IMR-90 (cell line): ENCODE results near the gene PTGDR. TPM values are rescaled to one million over a fixed set of nuclear protein-coding genes. Genes with fewer than 3 reads are reported as not detected.

Source experiments
- ATAC-seq: fragments of 200-7000 bp; cut with Tn5 transposase; 2 replicates; pipeline ENCODE4 v1.9.1; 2020; ENCODE audit warnings: low read depth, mild to moderate bottlenecking, moderate library complexity
- BruUV-seq: library from RNA; stranded (reverse); fragments of 400-500 nt; replicated peaks from 2 replicates; lab custom pipeline; 2021; lab: Mats Ljungman, UMichigan
- CTCF ChIA-PET: fragments of 300-600 bp; formaldehyde crosslinking; extraction: SDS; loops from one replicate; lab custom pipeline; 2021; ENCODE audit warnings: antibody characterized with exemption; lab: Yijun Ruan, JAX
- POLR2A ChIA-PET: fragments of 300-600 bp; sonication (Branson Sonifier 250); formaldehyde crosslinking; loops from one replicate; lab custom pipeline; 2022; ENCODE audit warnings: antibody characterized with exemption; ENCODE audit not compliant: unreplicated experiment; lab: Charles Lee
- DNase-seq: peaks from one replicate; pipeline ENCODE4 v3.0.0; 2013
- H2AFZ ChIP-seq: replicated peaks from 2 replicates; pipeline ENCODE3; 2013; ENCODE audit warnings: low read length, mild to moderate bottlenecking; ENCODE audit not compliant: poor library complexity
- H2AK5ac ChIP-seq: 2 replicates; pipeline ENCODE4 v1.6.1; 2013; ENCODE audit warnings: low read depth, low read length, inconsistent platforms
- H2AK9ac ChIP-seq: replicated peaks from 2 replicates; pipeline ENCODE3; 2013; ENCODE audit warnings: mild to moderate bottlenecking, low read depth, low read length, moderate library complexity; ENCODE audit not compliant: poor library complexity
- H2BK120ac ChIP-seq: 2 replicates; pipeline ENCODE4 v1.6.1; 2013; ENCODE audit warnings: low read depth, low read length, inconsistent platforms
- H2BK15ac ChIP-seq: 3 replicates; pipeline ENCODE4 v1.6.1; 2013; ENCODE audit warnings: low read depth, low read length, inconsistent platforms
- H2BK20ac ChIP-seq: 2 replicates; pipeline ENCODE4 v1.6.1; 2013; ENCODE audit warnings: low read depth, mild to moderate bottlenecking, inconsistent platforms, low read length, moderate library complexity
- H2BK5ac ChIP-seq: 2 replicates; pipeline ENCODE4 v1.6.1; 2013; ENCODE audit warnings: mild to moderate bottlenecking, low read depth, low read length, inconsistent platforms; ENCODE audit not compliant: poor library complexity, severe bottlenecking
- H3K14ac ChIP-seq: replicated peaks from 2 replicates; pipeline ENCODE4 v1.6.1; 2013; ENCODE audit warnings: low read depth, low read length, inconsistent platforms
- H3K18ac ChIP-seq: 2 replicates; pipeline ENCODE4 v1.6.1; 2013; ENCODE audit warnings: low read depth, low read length, control low read depth
- H3K23ac ChIP-seq: 2 replicates; pipeline ENCODE4 v1.6.1; 2013; ENCODE audit warnings: low read depth, low read length, inconsistent platforms
- H3K27ac ChIP-seq: 2 replicates; pipeline ENCODE4 v1.5.1; 2013; ENCODE audit warnings: mild to moderate bottlenecking, control low read depth, low read length; ENCODE audit not compliant: insufficient read depth
- H3K27me3 ChIP-seq: 2 replicates; pipeline ENCODE4 v1.6.1; 2013; ENCODE audit warnings: low read length; ENCODE audit not compliant: control insufficient read depth, insufficient read depth
- H3K36me3 ChIP-seq: 2 replicates; pipeline ENCODE4 v1.6.1; 2013; ENCODE audit warnings: low read length, mixed read lengths; ENCODE audit not compliant: control insufficient read depth, insufficient read depth
- H3K4ac ChIP-seq: 2 replicates; pipeline ENCODE4 v1.6.1; 2013; ENCODE audit warnings: low read depth, low read length, inconsistent platforms
- H3K4me1 ChIP-seq: 2 replicates; pipeline ENCODE4 v1.6.1; 2013; ENCODE audit warnings: low read length, mixed read lengths; ENCODE audit not compliant: control insufficient read depth, insufficient read depth
- H3K4me2 ChIP-seq: 2 replicates; pipeline ENCODE4 v1.6.1; 2013; ENCODE audit warnings: low read depth, mild to moderate bottlenecking, control low read depth, low read length, moderate library complexity
- H3K4me3 ChIP-seq: 2 replicates; pipeline ENCODE4 v1.5.1; 2013; ENCODE audit warnings: low read depth, mild to moderate bottlenecking, control low read depth, low read length, moderate library complexity; ENCODE audit not compliant: insufficient read depth
- H3K56ac ChIP-seq: 2 replicates; pipeline ENCODE4 v1.6.1; 2013; ENCODE audit warnings: low read length, inconsistent platforms; ENCODE audit not compliant: insufficient read depth; ENCODE audit errors: extremely low read depth
- H3K79me1 ChIP-seq, 2 experiments: 2 replicates each; pipeline ENCODE4 v1.6.1; 2013; ENCODE audit warnings: low read length in 2 of 2, inconsistent platforms in 1 of 2, low read depth in 1 of 2
- H3K9ac ChIP-seq: 2 replicates; pipeline ENCODE4 v1.6.1; 2013; ENCODE audit warnings: low read depth, low read length, control low read depth
- H3K9me1 ChIP-seq: 2 replicates; pipeline ENCODE4 v1.6.1; 2013; ENCODE audit warnings: low read length, inconsistent platforms; ENCODE audit not compliant: insufficient read depth
- H3K9me3 ChIP-seq: 2 replicates; pipeline ENCODE4 v1.6.1; 2013; ENCODE audit warnings: low read length; ENCODE audit not compliant: control insufficient read depth, insufficient read depth
- H4K20me1 ChIP-seq: 2 replicates; pipeline ENCODE4 v1.6.1; 2013; ENCODE audit warnings: low read length, inconsistent platforms; ENCODE audit not compliant: insufficient read depth
- H4K5ac ChIP-seq: 2 replicates; pipeline ENCODE4 v1.6.1; 2013; ENCODE audit warnings: mild to moderate bottlenecking, low read depth, low read length, control low read depth
- H4K8ac ChIP-seq, 2 experiments: 2 replicates each; pipeline ENCODE4 v1.6.1; 2013; ENCODE audit warnings: low read depth in 2 of 2, low read length in 2 of 2, control low read depth in 1 of 2, inconsistent platforms in 1 of 2
- H4K91ac ChIP-seq: 2 replicates; pipeline ENCODE4 v1.6.1; 2013; ENCODE audit warnings: low read depth, low read length, inconsistent platforms; ENCODE audit not compliant: insufficient read depth
- MAFK ChIP-seq: IDR thresholded peaks from 2 replicates; pipeline ENCODE4 v1.6.1; 2012; ENCODE audit warnings: low read depth, low read length, improper control_type of control experiment
- MAZ ChIP-seq: IDR thresholded peaks from 2 replicates; pipeline ENCODE4 v1.6.1; 2012; ENCODE audit warnings: low read depth, mild to moderate bottlenecking, low read length, improper control_type of control experiment, moderate library complexity, borderline replicate concordance
- RAD21 ChIP-seq: IDR thresholded peaks from 2 replicates; pipeline ENCODE4 v1.6.1; 2012; ENCODE audit warnings: low read length, improper control_type of control experiment
- WGBS, 2 experiments: methylation state at CpG; one replicate each; pipeline versions ENCODE4 v1.1.5 to v1.1.7; 2013; ENCODE audit warnings: missing lambda C conversion rate in 2 of 2; ENCODE audit not compliant: insufficient read length in 1 of 2; ENCODE audit errors: extremely low coverage in 2 of 2; 5-methylcytosine and 5-hydroxymethylcytosine counted together
- dilution Hi-C: fragments of 300-500 bp; cut with HindIII; formaldehyde crosslinking; loops from one replicate; pipeline ENCODE4 v1.14.3; 2018; ENCODE audit warnings: low sequenced_read_pairs; ENCODE audit not compliant: unreplicated experiment
- in situ Hi-C: fragments of 300-500 bp; cut with MboI; formaldehyde crosslinking; loops from 3 replicates; pipeline ENCODE4 v1.14.3; 2019; ENCODE audit warnings: low sequenced_read_pairs, inconsistent platforms, mixed read lengths
- intact Hi-C: fragments of 100-400 bp; cut with micrococcal nuclease; formaldehyde crosslinking; loops from 2 replicates; pipeline ENCODE4 v1.10.0; 2022
- polyA plus RNA-seq, 3 experiments: library from polyadenylated mRNA; depleted of rRNA; stranded (reverse); fragments of >200 nt; gene quantifications; 2 replicates each; pipeline ENCODE4 v1.2.3, GENCODE V29; 2012; ENCODE audit warnings: low replicate concordance in 1 of 3
- total RNA-seq: library from RNA; depleted of rRNA; stranded (reverse); fragments of >200 nt; gene quantifications from 2 replicates; pipeline ENCODE4 v1.2.3, GENCODE V29; 2012

Gene PTGDR
- total and polyA plus RNA-seq, 2 of the 4 experiments (the other 2 are of a cell fraction) = not detected

DNA sequence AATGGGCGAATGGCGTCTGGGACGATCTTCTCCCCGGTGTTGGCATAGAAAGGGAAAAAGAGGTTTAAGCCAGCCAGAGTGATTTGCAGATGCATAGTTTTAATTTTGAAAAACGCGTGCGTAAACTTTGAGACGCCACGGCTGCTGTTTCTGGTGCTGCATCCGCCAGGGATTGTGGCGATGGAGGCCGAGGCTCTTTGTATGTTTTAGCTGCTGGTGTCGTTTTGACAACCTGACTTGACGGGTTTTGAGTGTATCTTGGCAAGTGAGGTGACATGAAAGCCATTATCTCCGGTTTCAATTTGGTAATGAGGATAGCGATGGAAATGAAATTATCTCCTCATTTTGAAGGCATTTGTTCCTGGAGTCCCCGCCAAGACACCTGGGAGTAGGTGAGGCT lies 1.6 kb downstream of the PTGDR start:
- H3K56ac ChIP-seq = no peak overlapping the region
- no peak overlapping the region for H2BK15ac ChIP-seq
- H3K27me3 ChIP-seq = peaks cover 43% of the 10 kb centered on the region
- dilution Hi-C loops (no loop called here), in situ Hi-C loops (no loop called here), intact Hi-C loops (no loop called here)
- H3K4me3 ChIP-seq = no peak overlapping the region
- peaks cover 4% of the 10 kb centered on the region; the same call in 1 of the 2 replicates for H3K4me1 ChIP-seq
- H2BK120ac ChIP-seq = no peak overlapping the region
- no peak overlapping the region for H4K5ac ChIP-seq
- 43% methylated on average over 6 of the region's 17 CpGs; no CpG with 5 or more reads in 1 of the 2 experiments for WGBS, 2 experiments
- POLR2A ChIA-PET = no interaction called here
- H3K9me1 ChIP-seq = 0 out of 2 replicates have a peak, but pooled peaks cover 3% of the 10 kb centered on the region
- no TSS peak for BruUV-seq
- no peak overlapping the region for H2BK20ac ChIP-seq
- H3K79me1 ChIP-seq = no peaks in the 10 kb centered on the region
- DNase-seq = no peak
- H3K4me2 ChIP-seq = peak overlapping the region; percentile 88; the same call in 1 of the 2 replicates
- no peak overlapping the region for H3K14ac ChIP-seq
- H4K8ac ChIP-seq = no peak overlapping the region
- H2BK5ac ChIP-seq = no peak overlapping the region
- H3K23ac ChIP-seq = no peak overlapping the region
- no peak overlapping the region for H2AK5ac ChIP-seq
- TF ChIP-seq MAFK (no peak), MAZ (no peak), RAD21 (no peak)
- H3K9ac ChIP-seq = no peak overlapping the region
- H3K27ac ChIP-seq = no peak overlapping the region
- no peaks in the 10 kb centered on the region for H3K36me3 ChIP-seq
- CTCF ChIA-PET = no interaction called here
- H4K91ac ChIP-seq = no peak overlapping the region
- ATAC-seq = no peak
- H3K18ac ChIP-seq = no peak overlapping the region
- H2AFZ ChIP-seq = no peak overlapping the region
- no peak overlapping the region for H2AK9ac ChIP-seq
- no peaks in the 10 kb centered on the region for H4K20me1 ChIP-seq
- no peaks in the 10 kb centered on the region for H3K9me3 ChIP-seq
- no peak overlapping the region for H3K4ac ChIP-seq
